HEK293 (cell line): ENCODE measurements around the gene SPATA21.

Experiments
- CTCF ChIA-PET: fragments of 350-600 bp; formaldehyde crosslinking; extraction: SDS; loops from one replicate; lab custom pipeline; 2021; ENCODE audit warnings: antibody characterized with exemption; lab: Yijun Ruan, JAX
- POLR2A ChIA-PET: fragments of 300-600 bp; formaldehyde crosslinking; extraction: SDS; loops from one replicate; lab custom pipeline; 2020; ENCODE audit warnings: antibody characterized with exemption, inconsistent platforms; lab: Yijun Ruan, JAX
- H3K27ac ChIP-seq: fragments of 200-500 bp; sonication (Bioruptor generic); 2 replicates; pipeline ENCODE4 v1.5.1; 2014; ENCODE audit warnings: low read depth, low read length, control low read depth, inconsistent platforms; ENCODE audit errors: extremely low read depth
- H3K36me3 ChIP-seq, 2 experiments: fragments of 200-500 bp in 1 of 2; sonication (Bioruptor generic) in 1 of 2; 1 replicate in 1 of 2; 2 replicates in 1 of 2; pipeline ENCODE4 v1.5.1; 2014 to 2017; ENCODE audit warnings: inconsistent platforms in 2 of 2, low read length in 2 of 2; ENCODE audit not compliant: control insufficient read depth in 2 of 2, insufficient read depth in 1 of 2
- H3K4me1 ChIP-seq: fragments of 200-500 bp; sonication (Bioruptor generic); 2 replicates; pipeline ENCODE4 v1.5.1; 2014; ENCODE audit warnings: mild to moderate bottlenecking, low read length, inconsistent platforms; ENCODE audit not compliant: control insufficient read depth, insufficient read depth
- H3K4me3 ChIP-seq: 2 replicates; pipeline ENCODE4 v1.5.1; 2011; ENCODE audit warnings: low read depth, mild to moderate bottlenecking, control low read depth, low read length, moderate library complexity
- H3K9me3 ChIP-seq: fragments of 200-500 bp; sonication (Bioruptor generic); 2 replicates; pipeline ENCODE4 v1.5.1; 2014; ENCODE audit warnings: low read depth, low read length, inconsistent platforms; ENCODE audit not compliant: control insufficient read depth, insufficient read depth
- EGR2 ChIP-seq: fragments of 450-650 bp; formaldehyde crosslinking; IDR thresholded peaks from 2 replicates; pipeline ENCODE4 v1.5.1; 2016; ENCODE audit warnings: low read depth, missing biosample characterization, missing genetic modification characterization
- FEZF1 ChIP-seq: fragments of 450-650 bp; formaldehyde crosslinking; IDR thresholded peaks from 2 replicates; pipeline ENCODE4 v1.5.1; 2016; ENCODE audit warnings: missing biosample characterization, missing genetic modification characterization
- MYNN ChIP-seq: fragments of 450-650 bp; formaldehyde crosslinking; IDR thresholded peaks from 2 replicates; pipeline ENCODE4 v1.5.1; 2016; ENCODE audit warnings: missing biosample characterization, missing genetic modification characterization, borderline replicate concordance
- PRDM1 ChIP-seq: fragments of 450-650 bp; formaldehyde crosslinking; IDR thresholded peaks from 2 replicates; pipeline ENCODE4; 2016; ENCODE audit warnings: missing biosample characterization, missing genetic modification characterization
- SCRT1 ChIP-seq: fragments of 450-650 bp; formaldehyde crosslinking; IDR thresholded peaks from 2 replicates; pipeline ENCODE4 v1.5.1; 2016; ENCODE audit warnings: missing biosample characterization, missing genetic modification characterization, borderline replicate concordance
- SCRT2 ChIP-seq: fragments of 450-650 bp; formaldehyde crosslinking; IDR thresholded peaks from 2 replicates; pipeline ENCODE4 v1.5.1; 2016; ENCODE audit warnings: missing biosample characterization, missing genetic modification characterization
- SP3 ChIP-seq: fragments of 450-650 bp; formaldehyde crosslinking; IDR thresholded peaks from 2 replicates; pipeline ENCODE4 v1.5.1; 2016; ENCODE audit warnings: missing biosample characterization, missing genetic modification characterization
- YY1 ChIP-seq: fragments of 450-650 bp; formaldehyde crosslinking; IDR thresholded peaks from 2 replicates; pipeline ENCODE4 v1.5.1; 2018; ENCODE audit warnings: missing biosample characterization, missing genetic modification characterization
- ZBTB17 ChIP-seq: fragments of 450-650 bp; formaldehyde crosslinking; IDR thresholded peaks from 2 replicates; pipeline ENCODE4 v1.5.1; 2016; ENCODE audit warnings: missing biosample characterization, missing genetic modification characterization
- ZBTB48 ChIP-seq: fragments of 450-650 bp; formaldehyde crosslinking; IDR thresholded peaks from 2 replicates; pipeline ENCODE4 v1.5.1; 2016; ENCODE audit warnings: missing biosample characterization, missing genetic modification characterization
- ZNF202 ChIP-seq: fragments of 450-650 bp; formaldehyde crosslinking; IDR thresholded peaks from 2 replicates; pipeline ENCODE4 v1.5.1; 2016; ENCODE audit warnings: missing biosample characterization, missing genetic modification characterization, borderline replicate concordance
- ZNF529 ChIP-seq: fragments of 450-650 bp; formaldehyde crosslinking; IDR thresholded peaks from 2 replicates; pipeline ENCODE4 v1.5.1; 2017; ENCODE audit warnings: missing genetic modification characterization, missing biosample characterization; ENCODE audit not compliant: insufficient replicate concordance
- ZNF626 ChIP-seq: fragments of 450-650 bp; sonication (Bioruptor Pico); formaldehyde crosslinking; IDR thresholded peaks from 2 replicates; pipeline ENCODE4 v1.5.1; 2018; ENCODE audit warnings: missing biosample characterization, missing genetic modification characterization, inconsistent platforms
- ZNF747 ChIP-seq: fragments of 450-650 bp; formaldehyde crosslinking; IDR thresholded peaks from 2 replicates; pipeline ENCODE4 v1.5.1; 2016; ENCODE audit warnings: missing biosample characterization, missing genetic modification characterization
- ZSCAN16 ChIP-seq: fragments of 450-650 bp; formaldehyde crosslinking; IDR thresholded peaks from 2 replicates; pipeline ENCODE4 v1.5.1; 2016; ENCODE audit warnings: missing biosample characterization, missing genetic modification characterization
- ZSCAN30 ChIP-seq: fragments of 450-650 bp; IDR thresholded peaks from 2 replicates; pipeline ENCODE4 v1.5.1; 2018; ENCODE audit warnings: missing biosample characterization, mild to moderate bottlenecking, missing genetic modification characterization, moderate library complexity
- ZXDB ChIP-seq: fragments of 450-650 bp; formaldehyde crosslinking; IDR thresholded peaks from 2 replicates; pipeline ENCODE4 v1.5.1; 2016; ENCODE audit warnings: missing biosample characterization, missing genetic modification characterization
- TF ChIP-seq, protein P1 (sequence below): fragments of 450-650 bp; formaldehyde crosslinking; IDR thresholded peaks from 2 replicates; pipeline ENCODE4 v1.5.1; 2017; ENCODE audit warnings: missing biosample characterization, missing genetic modification characterization
- TF ChIP-seq, protein P2 (sequence below): fragments of 450-650 bp; formaldehyde crosslinking; IDR thresholded peaks from 2 replicates; pipeline ENCODE4 v1.5.1; 2016; ENCODE audit warnings: missing biosample characterization, missing genetic modification characterization, borderline replicate concordance
- TF ChIP-seq, protein P3 (sequence below): fragments of 450-650 bp; formaldehyde crosslinking; IDR thresholded peaks from 2 replicates; pipeline ENCODE4 v1.5.1; 2016; ENCODE audit warnings: missing biosample characterization, missing genetic modification characterization
- TF ChIP-seq, protein P4 (sequence below): fragments of 450-650 bp; formaldehyde crosslinking; IDR thresholded peaks from 2 replicates; pipeline ENCODE4 v1.5.1; 2016; ENCODE audit warnings: missing biosample characterization, missing genetic modification characterization, low read depth

The SPATA21 gene

DNA sequence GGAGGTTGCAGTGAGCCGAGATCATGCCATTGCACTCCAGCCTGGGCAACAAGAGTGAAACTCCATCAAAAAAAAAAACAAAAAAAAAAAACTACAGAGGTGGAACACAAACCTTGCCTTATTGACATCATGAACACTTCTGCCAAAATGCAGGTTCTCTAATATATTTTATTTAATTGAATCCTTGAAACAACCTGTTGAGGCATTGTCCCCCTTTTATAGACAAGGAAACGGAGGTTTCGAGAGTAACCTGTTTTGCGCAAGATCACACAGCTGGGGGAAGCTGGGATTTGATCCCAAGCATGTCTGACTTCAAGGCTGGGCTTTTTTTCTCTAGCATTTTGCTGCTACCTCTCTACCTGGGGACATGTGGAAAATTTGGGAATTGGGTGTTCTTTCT is 67.4 kb downstream of the SPATA21 start:
- H3K36me3 ChIP-seq, result peaks cover 0 to 6% of the 10 kb centered on the region in 2 experiments; a peak in 2 of 3 replicates
- POLR2A ChIA-PET, result no interaction called here
- no peak overlapping the region for H3K27ac ChIP-seq
- H3K9me3 ChIP-seq, result no peaks in the 10 kb centered on the region
- TF ChIP-seq SCRT1 (tag by site-specific recombination) (0 out of 2 replicates have a peak, but pooled peaks have one; percentile 43), ZXDB (tag by site-specific recombination) (no peak), SCRT2 (tag by site-specific recombination) (peak; percentile 58)
- TF ChIP-seq, protein P1, sequence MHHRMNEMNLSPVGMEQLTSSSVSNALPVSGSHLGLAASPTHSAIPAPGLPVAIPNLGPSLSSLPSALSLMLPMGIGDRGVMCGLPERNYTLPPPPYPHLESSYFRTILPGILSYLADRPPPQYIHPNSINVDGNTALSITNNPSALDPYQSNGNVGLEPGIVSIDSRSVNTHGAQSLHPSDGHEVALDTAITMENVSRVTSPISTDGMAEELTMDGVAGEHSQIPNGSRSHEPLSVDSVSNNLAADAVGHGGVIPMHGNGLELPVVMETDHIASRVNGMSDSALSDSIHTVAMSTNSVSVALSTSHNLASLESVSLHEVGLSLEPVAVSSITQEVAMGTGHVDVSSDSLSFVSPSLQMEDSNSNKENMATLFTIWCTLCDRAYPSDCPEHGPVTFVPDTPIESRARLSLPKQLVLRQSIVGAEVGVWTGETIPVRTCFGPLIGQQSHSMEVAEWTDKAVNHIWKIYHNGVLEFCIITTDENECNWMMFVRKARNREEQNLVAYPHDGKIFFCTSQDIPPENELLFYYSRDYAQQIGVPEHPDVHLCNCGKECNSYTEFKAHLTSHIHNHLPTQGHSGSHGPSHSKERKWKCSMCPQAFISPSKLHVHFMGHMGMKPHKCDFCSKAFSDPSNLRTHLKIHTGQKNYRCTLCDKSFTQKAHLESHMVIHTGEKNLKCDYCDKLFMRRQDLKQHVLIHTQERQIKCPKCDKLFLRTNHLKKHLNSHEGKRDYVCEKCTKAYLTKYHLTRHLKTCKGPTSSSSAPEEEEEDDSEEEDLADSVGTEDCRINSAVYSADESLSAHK (tag by site-specific recombination), result peak; percentile 93
- H3K4me1 ChIP-seq, result peaks cover 13% of the 10 kb centered on the region
- CTCF ChIA-PET, result interaction anchor here (0.7 to 1.2 kb wide), 4 partner anchors 71 to 251 kb away, joined by 3 to 7 read pairs (median 4); partner anchors contain the start of gene NECAP2
- no peak overlapping the region for H3K4me3 ChIP-seq

DNA sequence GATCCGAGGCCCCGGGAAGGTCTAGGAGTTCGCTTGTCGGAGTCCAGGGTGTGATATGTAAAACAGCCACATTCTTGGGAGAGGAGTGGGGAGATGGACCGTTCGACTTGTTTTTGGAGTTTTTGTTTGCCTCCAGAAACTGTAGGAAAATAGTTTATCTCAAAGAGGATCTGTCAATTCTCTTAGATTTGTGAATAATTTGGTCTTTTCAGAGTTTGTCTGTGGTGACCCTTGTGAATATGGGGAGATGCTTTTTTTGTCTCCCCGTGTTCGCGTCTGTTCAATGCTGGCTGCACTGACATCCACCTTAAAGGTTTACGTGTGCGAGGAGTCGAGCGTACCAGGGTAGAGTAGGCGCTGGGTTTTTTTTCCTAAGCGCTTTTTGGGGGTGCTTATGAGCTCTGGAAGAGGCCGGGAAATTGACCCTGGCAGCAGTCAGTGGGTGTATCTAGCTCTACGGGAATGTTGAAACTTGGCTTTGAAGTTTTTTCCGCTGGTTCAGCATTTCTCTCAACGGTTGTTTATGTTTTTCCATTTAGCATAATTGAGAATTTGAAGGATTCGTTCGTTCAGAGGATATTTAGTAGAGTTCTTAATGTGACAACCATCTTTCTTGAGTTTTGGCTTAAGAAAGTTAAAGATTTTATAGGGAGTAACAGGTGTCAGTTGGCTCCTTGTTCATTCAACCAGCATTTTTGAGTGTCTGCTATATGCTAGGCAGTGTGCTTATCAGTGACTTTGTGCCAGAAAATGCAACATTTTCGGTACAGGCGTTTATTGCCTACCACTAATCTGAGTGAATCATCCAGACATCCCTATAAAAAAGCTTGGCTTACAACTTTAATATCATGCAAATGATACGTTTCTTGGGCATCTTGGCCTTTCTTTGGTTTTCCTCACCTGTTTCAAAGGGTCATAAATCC is 69.0 kb downstream of the SPATA21 start:
- Histone ChIP-seq H3K4me1 (peaks cover 13% of the 10 kb centered on the region), H3K9me3 (no peaks in the 10 kb centered on the region), H3K36me3 (peaks cover 0 to 6% of the 10 kb centered on the region in 2 experiments; a peak in 2 of 3 replicates), H3K4me3 (peak overlapping the region; percentile 97), H3K27ac (peak overlapping the region; percentile 93)
- POLR2A ChIA-PET, result interaction anchor here (1.0 to 1.9 kb wide), 3 partner anchors 13 to 72 kb away, joined by 4 to 8 read pairs (median 5); partner anchors contain the start of gene NECAP2
- CTCF ChIA-PET, result interaction anchor here (0.6 to 1.2 kb wide), 2 partner anchors 253 to 1682 kb away, joined by 3 read pairs; no protein-coding TSS in a partner anchor
- TF ChIP-seq SCRT1 (tag by site-specific recombination), result peak; percentile 71
- no peak for TF ChIP-seq MYNN
- 0 out of 2 replicates have a peak, but pooled peaks have one; percentile 18 for TF ChIP-seq EGR2
- TF ChIP-seq, protein P1 (tag by site-specific recombination), result no peak
- no peak for TF ChIP-seq ZNF529 (tag by site-specific recombination)
- no peak for TF ChIP-seq YY1 (tag by site-specific recombination)
- no peak for TF ChIP-seq SP3
- no peak for TF ChIP-seq ZBTB48 (tag by site-specific recombination)
- TF ChIP-seq, protein P2, sequence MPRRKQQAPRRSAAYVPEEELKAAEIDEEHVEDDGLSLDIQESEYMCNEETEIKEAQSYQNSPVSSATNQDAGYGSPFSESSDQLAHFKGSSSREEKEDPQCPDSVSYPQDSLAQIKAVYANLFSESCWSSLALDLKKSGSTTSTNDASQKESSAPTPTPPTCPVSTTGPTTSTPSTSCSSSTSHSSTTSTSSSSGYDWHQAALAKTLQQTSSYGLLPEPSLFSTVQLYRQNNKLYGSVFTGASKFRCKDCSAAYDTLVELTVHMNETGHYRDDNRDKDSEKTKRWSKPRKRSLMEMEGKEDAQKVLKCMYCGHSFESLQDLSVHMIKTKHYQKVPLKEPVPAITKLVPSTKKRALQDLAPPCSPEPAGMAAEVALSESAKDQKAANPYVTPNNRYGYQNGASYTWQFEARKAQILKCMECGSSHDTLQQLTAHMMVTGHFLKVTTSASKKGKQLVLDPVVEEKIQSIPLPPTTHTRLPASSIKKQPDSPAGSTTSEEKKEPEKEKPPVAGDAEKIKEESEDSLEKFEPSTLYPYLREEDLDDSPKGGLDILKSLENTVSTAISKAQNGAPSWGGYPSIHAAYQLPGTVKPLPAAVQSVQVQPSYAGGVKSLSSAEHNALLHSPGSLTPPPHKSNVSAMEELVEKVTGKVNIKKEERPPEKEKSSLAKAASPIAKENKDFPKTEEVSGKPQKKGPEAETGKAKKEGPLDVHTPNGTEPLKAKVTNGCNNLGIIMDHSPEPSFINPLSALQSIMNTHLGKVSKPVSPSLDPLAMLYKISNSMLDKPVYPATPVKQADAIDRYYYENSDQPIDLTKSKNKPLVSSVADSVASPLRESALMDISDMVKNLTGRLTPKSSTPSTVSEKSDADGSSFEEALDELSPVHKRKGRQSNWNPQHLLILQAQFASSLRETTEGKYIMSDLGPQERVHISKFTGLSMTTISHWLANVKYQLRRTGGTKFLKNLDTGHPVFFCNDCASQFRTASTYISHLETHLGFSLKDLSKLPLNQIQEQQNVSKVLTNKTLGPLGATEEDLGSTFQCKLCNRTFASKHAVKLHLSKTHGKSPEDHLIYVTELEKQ, result no peak
- no peak for TF ChIP-seq ZNF202 (tag by site-specific recombination)
- no peak for TF ChIP-seq PRDM1 (tag by site-specific recombination)
- no peak for TF ChIP-seq ZSCAN16 (tag by site-specific recombination)
- TF ChIP-seq, protein P3, sequence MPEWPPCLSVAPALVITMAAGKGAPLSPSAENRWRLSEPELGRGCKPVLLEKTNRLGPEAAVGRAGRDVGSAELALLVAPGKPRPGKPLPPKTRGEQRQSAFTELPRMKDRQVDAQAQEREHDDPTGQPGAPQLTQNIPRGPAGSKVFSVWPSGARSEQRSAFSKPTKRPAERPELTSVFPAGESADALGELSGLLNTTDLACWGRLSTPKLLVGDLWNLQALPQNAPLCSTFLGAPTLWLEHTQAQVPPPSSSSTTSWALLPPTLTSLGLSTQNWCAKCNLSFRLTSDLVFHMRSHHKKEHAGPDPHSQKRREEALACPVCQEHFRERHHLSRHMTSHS (tag by site-specific recombination), result no peak
- TF ChIP-seq FEZF1 (tag by site-specific recombination), result no peak
- no peak for TF ChIP-seq ZSCAN30 (tag by site-specific recombination)
- TF ChIP-seq ZNF747 (tag by site-specific recombination), result no peak
- TF ChIP-seq, protein P4, sequence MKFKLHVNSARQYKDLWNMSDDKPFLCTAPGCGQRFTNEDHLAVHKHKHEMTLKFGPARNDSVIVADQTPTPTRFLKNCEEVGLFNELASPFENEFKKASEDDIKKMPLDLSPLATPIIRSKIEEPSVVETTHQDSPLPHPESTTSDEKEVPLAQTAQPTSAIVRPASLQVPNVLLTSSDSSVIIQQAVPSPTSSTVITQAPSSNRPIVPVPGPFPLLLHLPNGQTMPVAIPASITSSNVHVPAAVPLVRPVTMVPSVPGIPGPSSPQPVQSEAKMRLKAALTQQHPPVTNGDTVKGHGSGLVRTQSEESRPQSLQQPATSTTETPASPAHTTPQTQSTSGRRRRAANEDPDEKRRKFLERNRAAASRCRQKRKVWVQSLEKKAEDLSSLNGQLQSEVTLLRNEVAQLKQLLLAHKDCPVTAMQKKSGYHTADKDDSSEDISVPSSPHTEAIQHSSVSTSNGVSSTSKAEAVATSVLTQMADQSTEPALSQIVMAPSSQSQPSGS (tag by site-specific recombination), result no peak
- TF ChIP-seq ZBTB17, result no peak
- no peak for TF ChIP-seq ZNF626 (tag by site-specific recombination)
